SK-N-SH (cell line): Measurements from ENCODE around the gene PRKCH.

Experiments
- CHD2 ChIP-seq: fragments of 150-350 bp; IDR thresholded peaks from 2 replicates; pipeline ENCODE4 v1.6.1; 2018; ENCODE audit warnings: low read length; ENCODE audit not compliant: partially characterized antibody
- EP300 ChIP-seq, 2 experiments: IDR thresholded peaks; 2 replicates each; pipeline versions ENCODE4 v1.4.0 to v1.6.1; 2012; ENCODE audit warnings: borderline replicate concordance in 1 of 2, low read depth in 1 of 2, low read length in 1 of 2
- POLR2AphosphoS5 ChIP-seq: IDR thresholded peaks from 2 replicates; pipeline ENCODE4 v1.6.1; 2012; ENCODE audit warnings: low read depth, low read length
- RAD21 ChIP-seq: IDR thresholded peaks from 2 replicates; pipeline ENCODE4 v1.6.1; 2012; ENCODE audit warnings: mild to moderate bottlenecking, low read length
- TCF12 ChIP-seq: IDR thresholded peaks from 2 replicates; pipeline ENCODE4 v1.4.0; 2012
- TEAD4 ChIP-seq: IDR thresholded peaks from 2 replicates; pipeline ENCODE4 v1.4.0; 2012; ENCODE audit warnings: mild to moderate bottlenecking, borderline replicate concordance; ENCODE audit not compliant: insufficient read depth
- TF ChIP-seq, protein P1 (sequence below): fragments of 200-600 bp; sonication (generic); IDR thresholded peaks from 2 replicates; pipeline ENCODE4 v1.6.1; 2017; ENCODE audit warnings: antibody characterized with exemption, mild to moderate bottlenecking, moderate library complexity
- TF ChIP-seq, protein P2 (sequence below): fragments of 150-350 bp; IDR thresholded peaks from 2 replicates; pipeline ENCODE4 v1.6.1; 2017; ENCODE audit warnings: antibody characterized with exemption, low read length, low read depth, borderline replicate concordance
- TF ChIP-seq, protein P3 (sequence below): IDR thresholded peaks from 2 replicates; pipeline ENCODE4 v1.4.0; 2012; ENCODE audit warnings: low read depth, borderline replicate concordance
- TF ChIP-seq, protein P4 (sequence below): IDR thresholded peaks from 2 replicates; pipeline ENCODE4 v1.4.0; 2012; ENCODE audit warnings: low read depth, borderline replicate concordance

DNA sequence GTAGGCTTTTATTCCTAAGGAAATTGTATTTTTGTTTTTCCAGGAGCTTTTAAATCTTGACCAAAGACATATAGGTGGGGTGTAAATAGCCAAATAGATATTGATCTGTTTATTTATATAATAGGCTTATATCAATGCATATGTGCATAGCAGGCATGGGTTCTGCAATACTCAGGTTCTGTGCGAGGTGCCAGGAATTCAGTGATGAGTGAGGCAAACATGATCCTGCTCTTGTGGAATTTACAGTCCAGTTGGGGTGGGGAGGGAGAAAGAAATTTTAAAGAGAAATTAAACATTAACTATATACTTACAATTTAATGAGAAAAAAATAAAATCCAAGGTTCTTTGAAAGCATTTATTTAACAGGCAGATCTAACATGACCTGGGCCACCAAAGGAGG, 213.7 kb downstream of the PRKCH start:
- TF ChIP-seq EP300 (IDR thresholded peaks at IDR 0.05; ENCODE audit: borderline replicate concordance in 1 of 2, low read depth in 1 of 2, low read length in 1 of 2), result no peak
- TF ChIP-seq CHD2, result no peak
- TF ChIP-seq, protein P1, sequence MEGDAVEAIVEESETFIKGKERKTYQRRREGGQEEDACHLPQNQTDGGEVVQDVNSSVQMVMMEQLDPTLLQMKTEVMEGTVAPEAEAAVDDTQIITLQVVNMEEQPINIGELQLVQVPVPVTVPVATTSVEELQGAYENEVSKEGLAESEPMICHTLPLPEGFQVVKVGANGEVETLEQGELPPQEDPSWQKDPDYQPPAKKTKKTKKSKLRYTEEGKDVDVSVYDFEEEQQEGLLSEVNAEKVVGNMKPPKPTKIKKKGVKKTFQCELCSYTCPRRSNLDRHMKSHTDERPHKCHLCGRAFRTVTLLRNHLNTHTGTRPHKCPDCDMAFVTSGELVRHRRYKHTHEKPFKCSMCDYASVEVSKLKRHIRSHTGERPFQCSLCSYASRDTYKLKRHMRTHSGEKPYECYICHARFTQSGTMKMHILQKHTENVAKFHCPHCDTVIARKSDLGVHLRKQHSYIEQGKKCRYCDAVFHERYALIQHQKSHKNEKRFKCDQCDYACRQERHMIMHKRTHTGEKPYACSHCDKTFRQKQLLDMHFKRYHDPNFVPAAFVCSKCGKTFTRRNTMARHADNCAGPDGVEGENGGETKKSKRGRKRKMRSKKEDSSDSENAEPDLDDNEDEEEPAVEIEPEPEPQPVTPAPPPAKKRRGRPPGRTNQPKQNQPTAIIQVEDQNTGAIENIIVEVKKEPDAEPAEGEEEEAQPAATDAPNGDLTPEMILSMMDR, result no peak
- TF ChIP-seq, protein P2, sequence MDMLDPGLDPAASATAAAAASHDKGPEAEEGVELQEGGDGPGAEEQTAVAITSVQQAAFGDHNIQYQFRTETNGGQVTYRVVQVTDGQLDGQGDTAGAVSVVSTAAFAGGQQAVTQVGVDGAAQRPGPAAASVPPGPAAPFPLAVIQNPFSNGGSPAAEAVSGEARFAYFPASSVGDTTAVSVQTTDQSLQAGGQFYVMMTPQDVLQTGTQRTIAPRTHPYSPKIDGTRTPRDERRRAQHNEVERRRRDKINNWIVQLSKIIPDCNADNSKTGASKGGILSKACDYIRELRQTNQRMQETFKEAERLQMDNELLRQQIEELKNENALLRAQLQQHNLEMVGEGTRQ, result no peak
- no peak for TF ChIP-seq RAD21
- TF ChIP-seq, protein P3, sequence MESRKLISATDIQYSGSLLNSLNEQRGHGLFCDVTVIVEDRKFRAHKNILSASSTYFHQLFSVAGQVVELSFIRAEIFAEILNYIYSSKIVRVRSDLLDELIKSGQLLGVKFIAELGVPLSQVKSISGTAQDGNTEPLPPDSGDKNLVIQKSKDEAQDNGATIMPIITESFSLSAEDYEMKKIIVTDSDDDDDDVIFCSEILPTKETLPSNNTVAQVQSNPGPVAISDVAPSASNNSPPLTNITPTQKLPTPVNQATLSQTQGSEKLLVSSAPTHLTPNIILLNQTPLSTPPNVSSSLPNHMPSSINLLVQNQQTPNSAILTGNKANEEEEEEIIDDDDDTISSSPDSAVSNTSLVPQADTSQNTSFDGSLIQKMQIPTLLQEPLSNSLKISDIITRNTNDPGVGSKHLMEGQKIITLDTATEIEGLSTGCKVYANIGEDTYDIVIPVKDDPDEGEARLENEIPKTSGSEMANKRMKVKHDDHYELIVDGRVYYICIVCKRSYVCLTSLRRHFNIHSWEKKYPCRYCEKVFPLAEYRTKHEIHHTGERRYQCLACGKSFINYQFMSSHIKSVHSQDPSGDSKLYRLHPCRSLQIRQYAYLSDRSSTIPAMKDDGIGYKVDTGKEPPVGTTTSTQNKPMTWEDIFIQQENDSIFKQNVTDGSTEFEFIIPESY, result no peak
- TF ChIP-seq POLR2AphosphoS5, result no peak
- TF ChIP-seq, protein P4, sequence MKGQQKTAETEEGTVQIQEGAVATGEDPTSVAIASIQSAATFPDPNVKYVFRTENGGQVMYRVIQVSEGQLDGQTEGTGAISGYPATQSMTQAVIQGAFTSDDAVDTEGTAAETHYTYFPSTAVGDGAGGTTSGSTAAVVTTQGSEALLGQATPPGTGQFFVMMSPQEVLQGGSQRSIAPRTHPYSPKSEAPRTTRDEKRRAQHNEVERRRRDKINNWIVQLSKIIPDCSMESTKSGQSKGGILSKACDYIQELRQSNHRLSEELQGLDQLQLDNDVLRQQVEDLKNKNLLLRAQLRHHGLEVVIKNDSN, result no peak
- TF ChIP-seq TCF12, result no peak
- TF ChIP-seq TEAD4, result no peak
